GM12878 (cell line): ENCODE measurements around the gene C6orf52. TPM values are rescaled to one million over a fixed set of nuclear protein-coding genes. Genes with fewer than 3 reads are reported as not detected.

ENCODE experiments used
- ATAC-seq: fragments of 200-7000 bp; cut with Tn5 transposase; 3 replicates; pipeline ENCODE4 v1.9.1; 2020; ENCODE audit warnings: mild to moderate bottlenecking, moderate library complexity
- BruUV-seq: library from RNA; stranded (reverse); fragments of 400-500 nt; replicated peaks from 2 replicates; lab custom pipeline; 2021; lab: Mats Ljungman, UMichigan
- CTCF ChIA-PET: fragments of 300-600 bp; sonication (Branson Sonifier 250); formaldehyde crosslinking; extraction: SDS; loops from one replicate; lab custom pipeline; 2021; ENCODE audit warnings: inconsistent platforms; lab: Yijun Ruan, JAX
- POLR2A ChIA-PET: fragments of 350-600 bp; formaldehyde crosslinking; extraction: SDS; loops from one replicate; lab custom pipeline; 2021; ENCODE audit warnings: inconsistent platforms; lab: Charles Lee
- RAD21 ChIA-PET: fragments of 300-600 bp; sonication (Branson Sonifier 250); formaldehyde crosslinking; loops from one replicate; lab custom pipeline; 2023; ENCODE audit warnings: antibody characterized with exemption; ENCODE audit not compliant: unreplicated experiment; lab: Charles Lee
- SMC1A ChIA-PET: fragments of 300-600 bp; sonication (Branson Sonifier 250); formaldehyde crosslinking; loops from one replicate; lab custom pipeline; 2023; ENCODE audit not compliant: unreplicated experiment, uncharacterized antibody; lab: Charles Lee
- DNase-seq: peaks from one replicate; pipeline ENCODE4 v3.0.0-alpha.2; 2011; ENCODE audit warnings: low read depth, low spot score
- FAIRE-seq: peaks from 3 replicates; lab custom pipeline; 2011; peaks lifted over from hg19 to GRCh38; lab: Jason Lieb, UNC
- H2AFZ ChIP-seq: 2 replicates; pipeline ENCODE4 v1.6.0; 2011; ENCODE audit warnings: low read depth, low read length, control low read depth; ENCODE audit not compliant: control insufficient read depth
- H3K27ac ChIP-seq: 2 replicates; pipeline ENCODE4 v1.5.1; 2011; ENCODE audit warnings: control low read depth; ENCODE audit not compliant: control insufficient read depth, insufficient read depth
- H3K27me3 ChIP-seq, 2 experiments: replicated peaks in 1 of 2; 2 replicates each; pipeline versions ENCODE4 v1.6.0 to v1.6.1; 2011; ENCODE audit warnings: low read length in 1 of 2; ENCODE audit not compliant: control insufficient read depth in 2 of 2, insufficient read depth in 2 of 2
- H3K36me3 ChIP-seq, 2 experiments: 2 replicates each; pipeline ENCODE4 v1.5.1; 2011; ENCODE audit warnings: low read length in 1 of 2; ENCODE audit not compliant: control insufficient read depth in 2 of 2, insufficient read depth in 2 of 2
- H3K4me1 ChIP-seq: 2 replicates; pipeline ENCODE4 v1.6.1; 2011; ENCODE audit warnings: mild to moderate bottlenecking, low read length, moderate library complexity, mixed read lengths; ENCODE audit not compliant: control insufficient read depth, insufficient read depth
- H3K4me2 ChIP-seq: 2 replicates; pipeline ENCODE4 v1.6.0; 2011; ENCODE audit warnings: control low read depth; ENCODE audit not compliant: control insufficient read depth, insufficient read depth
- H3K4me3 ChIP-seq: fragments of 200-600 bp; sonication (generic); 2 replicates; pipeline ENCODE4 v1.5.1; 2016
- H3K79me2 ChIP-seq: 2 replicates; pipeline ENCODE4 v1.6.0; 2011; ENCODE audit warnings: low read length; ENCODE audit not compliant: control insufficient read depth, insufficient read depth
- H3K9ac ChIP-seq: 2 replicates; pipeline ENCODE4 v1.8.0; 2011; ENCODE audit warnings: low read length, control low read depth, mixed read lengths; ENCODE audit not compliant: control insufficient read depth, insufficient read depth
- H3K9me3 ChIP-seq: replicated peaks from 3 replicates; pipeline ENCODE4 v1.5.1; 2011; ENCODE audit warnings: mild to moderate bottlenecking, low read length; ENCODE audit not compliant: control insufficient read depth, insufficient read depth
- H4K20me1 ChIP-seq: 2 replicates; pipeline ENCODE4 v1.6.0; 2011; ENCODE audit not compliant: control insufficient read depth, insufficient read depth
- KLF5 ChIP-seq: fragments of 450-650 bp; IDR thresholded peaks from 2 replicates; pipeline ENCODE4 v1.6.1; 2014; ENCODE audit warnings: mild to moderate bottlenecking; ENCODE audit not compliant: partially characterized antibody
- NR2F1 ChIP-seq: fragments of 450-650 bp; conservative IDR thresholded peaks from 2 replicates; pipeline ENCODE4 v1.6.1; 2017; ENCODE audit warnings: mild to moderate bottlenecking
- SREBF1 ChIP-seq: IDR thresholded peaks from 2 replicates; pipeline ENCODE4 v1.6.1; 2012; ENCODE audit warnings: mild to moderate bottlenecking, low read length
- ZBTB40 ChIP-seq: fragments of 450-650 bp; IDR thresholded peaks from 2 replicates; pipeline ENCODE4 v1.6.1; 2016; ENCODE audit warnings: mild to moderate bottlenecking, moderate library complexity, borderline replicate concordance
- WGBS: methylation state at CpG from one replicate; pipeline ENCODE4 v1.1.6; 2016; ENCODE audit warnings: low lambda C conversion rate; ENCODE audit not compliant: insufficient replicate concordance, insufficient coverage; ENCODE audit errors: missing lambda C conversion rate; 5-methylcytosine and 5-hydroxymethylcytosine counted together
- in situ Hi-C: fragments of 300-500 bp; cut with MboI; formaldehyde crosslinking; loops from 9 replicates; pipeline ENCODE4 v1.14.3; 2018; ENCODE audit warnings: mixed read lengths
- intact Hi-C: fragments of 100-400 bp; cut with micrococcal nuclease; formaldehyde crosslinking; loops from one replicate; pipeline ENCODE4 v1.14.2; 2022; ENCODE audit not compliant: unreplicated experiment
- polyA plus RNA-seq, 11 experiments: library from polyadenylated mRNA; depleted of rRNA in 4 of 11; unstranded in 6 of 11; stranded (reverse) in 5 of 11; fragments of >200 nt; fragmentation: Nextera tagmentation in 4 of 11; fragmentation: Illumina TruSeq in 1 of 11; extraction: Ambion mirVana in 4 of 11; extraction: Trizol in 1 of 11; gene quantifications; 1 replicate in 1 of 11; 2 replicates in 10 of 11; pipeline versions ENCODE4 v1.2.1 to v1.2.3, GENCODE V29; 2011 to 2016; ENCODE audit warnings: inconsistent platforms in 2 of 11, missing spikeins in 2 of 11, low read depth in 1 of 11
- total RNA-seq, 4 experiments: library from RNA; depleted of rRNA in 3 of 4; stranded (reverse); fragments of >200 nt in 3 of 4; fragmentation: Illumina TruSeq in 1 of 4; extraction: Trizol in 1 of 4; gene quantifications; 2 replicates each; pipeline versions ENCODE4 v1.2.1 to v1.2.3, GENCODE V29; 2013 to 2021

C6orf52 gene
- total and polyA plus RNA-seq, 10 of the 15 experiments (the other 5 are each of a cell fraction or from before 2014, with no cell fraction given), result 2.7 to 15.1 (median 4.9) TPM

DNA sequence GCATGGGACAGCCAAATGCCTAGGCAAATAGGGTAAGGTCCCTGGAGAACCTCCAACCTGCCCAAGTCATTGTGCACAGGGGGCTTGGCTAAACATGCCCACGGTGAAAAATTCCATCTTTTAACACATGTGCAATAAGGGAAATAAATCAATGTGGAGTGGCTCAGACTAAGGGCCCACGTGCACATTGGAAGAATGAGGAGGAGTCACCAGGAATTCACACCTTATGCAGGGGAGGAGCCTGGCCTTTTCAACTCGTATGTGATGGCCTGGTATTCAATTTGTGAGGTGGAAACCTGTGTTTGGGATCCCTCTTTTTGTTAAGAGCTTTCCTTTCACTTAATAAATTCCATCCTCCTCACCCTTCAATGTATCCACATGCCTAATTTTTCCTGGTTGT, 12.6 kb downstream of the C6orf52 start:
- POLR2A ChIA-PET, result interaction anchor here (0.9 kb wide), 1 partner anchor 13 kb away, joined by 3 read pairs; the partner anchor contains the start of genes C6orf52 and PAK1IP1
- no peak for DNase-seq
- no peak overlapping the region for H3K4me2 ChIP-seq
- RAD21 ChIA-PET, result no interaction called here
- WGBS, result 0% methylated on average over 3 of the region's 3 CpGs
- H2AFZ ChIP-seq, result no peak overlapping the region
- no peak for ATAC-seq
- in situ Hi-C loops (no loop called here), intact Hi-C loops (no loop called here)
- no peaks in the 10 kb centered on the region for H3K27me3 ChIP-seq
- no peaks in the 10 kb centered on the region for H3K79me2 ChIP-seq
- H3K27ac ChIP-seq, result no peak overlapping the region
- H3K36me3 ChIP-seq, result no peaks in the 10 kb centered on the region
- no peak overlapping the region for H3K9ac ChIP-seq
- FAIRE-seq, result no peak
- SMC1A ChIA-PET, result interaction anchor here (0.7 to 2.4 kb wide), 3 partner anchors 15 to 175 kb away, joined by 3 to 9 read pairs (median 4); no protein-coding TSS in a partner anchor
- H3K9me3 ChIP-seq, result no peaks in the 10 kb centered on the region
- H3K4me1 ChIP-seq, result no peaks in the 10 kb centered on the region
- no TSS peak for BruUV-seq
- TF ChIP-seq ZBTB40, result no peak
- no peak for TF ChIP-seq KLF5
- TF ChIP-seq NR2F1, result no peak
- no peak for TF ChIP-seq SREBF1
- TF ChIP-seq, all 136 proteins: peak for 0
- Histone ChIP-seq H3K4me3 (no peak overlapping the region), H4K20me1 (no peaks in the 10 kb centered on the region)
- CTCF ChIA-PET, result no interaction called here
